ENCODE results near the gene KCNJ5.

GRCh38 chr11:128913806-128914205, 22.6 kb downstream of the KCNJ5 start:
- TF ChIP-seq POLR2A (IDR thresholded peaks at IDR 0.05): no peak
- TF ChIP-seq CTCF (IDR thresholded peaks at IDR 0.05): no peak
